HTR-8/SVneo (cell line): ENCODE data around the gene RPLP2.
A peak's percentile ranks its signal among the peaks of the same experiment; 100 is the strongest.

ENCODE experiments used
- DNase-seq: peaks from one replicate; pipeline ENCODE4 v3.0.0; 2011; ENCODE audit warnings: low spot score, mixed read lengths; ENCODE audit not compliant: insufficient read length
- FAIRE-seq: peaks from 2 replicates; lab custom pipeline; 2011; peaks lifted over from hg19 to GRCh38; lab: Jason Lieb, UNC

RPLP2 gene

GRCh38 chr11:773425-773824 is 36.3 kb upstream of the RPLP2 start:
- DNase-seq: no peak
- FAIRE-seq: no peak

- no peak for DNase-seq
- FAIRE-seq: no peak
Observed at GRCh38 chr11:773830-774229, 35.9 kb upstream of the RPLP2 start.

GRCh38 chr11:774873-775592 is 34.7 kb upstream of the RPLP2 start:
- FAIRE-seq: peak; percentile 23
- DNase-seq: no peak

- no peak for DNase-seq
- no peak for FAIRE-seq
Observed at GRCh38 chr11:776263-776560, 33.6 kb upstream of the RPLP2 start.

GRCh38 chr11:776561-777287 is 33.0 kb upstream of the RPLP2 start:
- DNase-seq: no peak

GRCh38 chr11:777288-778255 is 32.2 kb upstream of the RPLP2 start, which contains the start of gene GATD1:
GATD1 (minus strand) TSS chr11:777487; CDS start chr11:777462, 25 bp downstream.
- DNase-seq (peak; percentile 98), FAIRE-seq (peak; percentile 94)

More at GRCh38 chr11:776561-777287, 33.0 kb upstream of the RPLP2 start:
- no peak for FAIRE-seq

- no peak for DNase-seq
- no peak for FAIRE-seq
Observed at GRCh38 chr11:778976-779954, 30.5 kb upstream of the RPLP2 start.

- no peak for FAIRE-seq
- no peak for DNase-seq
Observed at GRCh38 chr11:779955-780532, 29.7 kb upstream of the RPLP2 start.

GRCh38 chr11:782264-783174 is 27.2 kb upstream of the RPLP2 start:
- FAIRE-seq (no peak), DNase-seq (no peak)

- peak; percentile 72 for DNase-seq
- peak; percentile 96 for FAIRE-seq
Observed at GRCh38 chr11:783581-784015, 26.2 kb upstream of the RPLP2 start.

GRCh38 chr11:786235-787083 is 23.3 kb upstream of the RPLP2 start:
- FAIRE-seq: no peak
- no peak for DNase-seq

GRCh38 chr11:787084-787675 is 22.6 kb upstream of the RPLP2 start:
- no peak for DNase-seq
- peak; percentile 40 for FAIRE-seq

GRCh38 chr11:788009-788640 is 21.6 kb upstream of the RPLP2 start:
- DNase-seq: no peak
- FAIRE-seq: peak; percentile 49

- no peak for FAIRE-seq
Observed at GRCh38 chr11:788953-789940, 20.5 kb upstream of the RPLP2 start.

GRCh38 chr11:789943-790342 is 19.8 kb upstream of the RPLP2 start, which contains the start of gene CEND1:
CEND1 (minus strand) TSS chr11:790090; CDS start chr11:788576, 1,514 bp downstream.
- DNase-seq: no peak
- FAIRE-seq: no peak

More at GRCh38 chr11:788953-789940, 20.5 kb upstream of the RPLP2 start:
- no peak for DNase-seq
